A549 (cell line): ENCODE data around the gene CCNE1. TPM values are rescaled to one million over a fixed set of nuclear protein-coding genes. Genes with fewer than 3 reads are reported as not detected.
A peak's percentile ranks its signal among the peaks of the same experiment; 100 is the strongest.

Experiments
- ATAC-seq, 2 experiments: fragments of 200-7000 bp in 1 of 2; fragments of >200 bp in 1 of 2; cut with Nextera tagmentation in 1 of 2; cut with Tn5 transposase in 1 of 2; 3 replicates each; pipeline versions ENCODE4 v1.8.0 to v1.9.1; 2018 to 2020; ENCODE audit warnings: mild to moderate bottlenecking in 1 of 2, moderate library complexity in 1 of 2
- CTCF ChIA-PET: fragments of 300-600 bp; sonication (Branson Sonifier 250); formaldehyde crosslinking; extraction: SDS; loops from one replicate; lab custom pipeline; 2021; ENCODE audit warnings: antibody characterized with exemption, inconsistent platforms; lab: Yijun Ruan, JAX
- POLR2A ChIA-PET: fragments of 350-600 bp; formaldehyde crosslinking; extraction: SDS; loops from one replicate; lab custom pipeline; 2021; ENCODE audit warnings: antibody characterized with exemption, inconsistent platforms; lab: Yijun Ruan, JAX
- DNase-seq, 2 experiments: peaks; one replicate each; pipeline versions ENCODE4 v3.0.0 to v3.0.0-alpha.2; 2011 to 2016; ENCODE audit warnings: low read depth in 1 of 2, low spot score in 1 of 2
- FAIRE-seq: peaks from 2 replicates; lab custom pipeline; 2011; peaks lifted over from hg19 to GRCh38; lab: Jason Lieb, UNC
- H3K27ac ChIP-seq, 2 experiments: fragments of >200 bp; sonication (Bioruptor Twin); formaldehyde crosslinking; 3 replicates each; pipeline ENCODE4 v1.5.1; 2016 to 2017
- H3K4me1 ChIP-seq: fragments of >200 bp; sonication (Bioruptor Twin); formaldehyde crosslinking; 3 replicates; pipeline ENCODE4 v1.6.1; 2016
- H3K4me2 ChIP-seq: fragments of >200 bp; sonication (Bioruptor Twin); formaldehyde crosslinking; 3 replicates; pipeline ENCODE4 v1.6.1; 2016
- H3K4me3 ChIP-seq: fragments of >200 bp; sonication (Bioruptor Twin); formaldehyde crosslinking; 3 replicates; pipeline ENCODE4 v1.5.1; 2016
- H3K9me3 ChIP-seq: fragments of >200 bp; sonication (Bioruptor Twin); formaldehyde crosslinking; 3 replicates; pipeline ENCODE4 v1.6.1; 2016
- CBX2 ChIP-seq: fragments of 200-600 bp; sonication (generic); IDR thresholded peaks from 2 replicates; pipeline ENCODE4 v1.6.1; 2016; ENCODE audit warnings: low read depth, mild to moderate bottlenecking, borderline replicate concordance
- E2F6 ChIP-seq: IDR thresholded peaks from 2 replicates; pipeline ENCODE4 v1.6.1; 2012; ENCODE audit warnings: low read depth, borderline replicate concordance
- EHMT2 ChIP-seq: fragments of 200-600 bp; sonication (generic); IDR thresholded peaks from 2 replicates; pipeline ENCODE4 v1.6.1; 2016; ENCODE audit warnings: antibody characterized with exemption, low read depth, mild to moderate bottlenecking, moderate library complexity
- GATA3 ChIP-seq: IDR thresholded peaks from 2 replicates; pipeline ENCODE4 v1.6.1; 2012; ENCODE audit warnings: borderline replicate concordance
- HEYL ChIP-seq: fragments of 250-450 bp; sonication (Bioruptor Pico); IDR thresholded peaks from 2 replicates; pipeline ENCODE4 v1.8.0; 2021; ENCODE audit warnings: mild to moderate bottlenecking, moderate library complexity
- HMGXB4 ChIP-seq: fragments of 250-450 bp; sonication (Bioruptor Pico); IDR thresholded peaks from 2 replicates; pipeline ENCODE4 v1.5.0; 2021; ENCODE audit warnings: mild to moderate bottlenecking, moderate library complexity, borderline replicate concordance
- KDM1A ChIP-seq: fragments of 200-600 bp; sonication (generic); IDR thresholded peaks from 2 replicates; pipeline ENCODE4 v1.6.1; 2016; ENCODE audit warnings: low read depth, mild to moderate bottlenecking
- MAX ChIP-seq: IDR thresholded peaks from 2 replicates; pipeline ENCODE4 v1.6.1; 2012
- MYC ChIP-seq: IDR thresholded peaks from 2 replicates; pipeline ENCODE4 v1.6.1; 2012; ENCODE audit warnings: mild to moderate bottlenecking, inconsistent platforms, low read length, improper control_type of control experiment, borderline replicate concordance
- POLR2A ChIP-seq: IDR thresholded peaks from 2 replicates; pipeline ENCODE4 v1.6.1; 2012; ENCODE audit warnings: mild to moderate bottlenecking, low read length
- RAD21 ChIP-seq, 2 experiments: fragments of >200 bp in 1 of 2; sonication (Bioruptor Twin) in 1 of 2; formaldehyde crosslinking in 1 of 2; IDR thresholded peaks in 1 of 2; conservative IDR thresholded peaks in 1 of 2; 2 replicates in 1 of 2; 3 replicates in 1 of 2; pipeline ENCODE4 v1.6.1; 2012 to 2018; ENCODE audit warnings: inconsistent platforms in 1 of 2
- RARB ChIP-seq: fragments of 250-450 bp; sonication (Bioruptor Pico); IDR thresholded peaks from 2 replicates; pipeline ENCODE4 v1.8.0; 2021; ENCODE audit warnings: mild to moderate bottlenecking, moderate library complexity
- RCOR1 ChIP-seq: fragments of 150-350 bp; IDR thresholded peaks from 2 replicates; pipeline ENCODE4 v1.6.1; 2014; ENCODE audit warnings: antibody characterized with exemption, low read length, low read depth
- REST ChIP-seq: fragments of 200-600 bp; sonication (generic); IDR thresholded peaks from 2 replicates; pipeline ENCODE4 v1.6.1; 2016; ENCODE audit warnings: antibody characterized with exemption, mild to moderate bottlenecking, moderate library complexity
- SMC3 ChIP-seq: fragments of >200 bp; sonication (Bioruptor Twin); formaldehyde crosslinking; IDR thresholded peaks from 3 replicates; pipeline ENCODE4 v1.6.1; 2018; ENCODE audit warnings: inconsistent platforms
- TP53 ChIP-seq: fragments of 250-450 bp; sonication (Bioruptor Pico); IDR thresholded peaks from 2 replicates; pipeline ENCODE4 v1.5.0; 2021; ENCODE audit warnings: mild to moderate bottlenecking, moderate library complexity
- ZC3H11A ChIP-seq: fragments of 450-650 bp; IDR thresholded peaks from 2 replicates; pipeline ENCODE4 v1.6.1; 2014; ENCODE audit warnings: antibody characterized with exemption, mild to moderate bottlenecking
- ZNF302 ChIP-seq: fragments of 250-450 bp; sonication (Bioruptor Pico); IDR thresholded peaks from 2 replicates; pipeline ENCODE4 v1.9.0; 2021; ENCODE audit warnings: inconsistent platforms, mild to moderate bottlenecking, moderate library complexity
- WGBS: methylation state at CpG from one replicate; pipeline ENCODE4 v1.1.6; 2017; ENCODE audit errors: missing lambda C conversion rate; 5-methylcytosine and 5-hydroxymethylcytosine counted together
- polyA plus RNA-seq, 4 experiments: library from polyadenylated mRNA; depleted of rRNA in 3 of 4; stranded (reverse); fragments of >200 nt; fragmentation: RNase III in 1 of 4; extraction: RNeasy Plus Mini Kit Qiagen cat#74134 plus additional on column Dnase treatment in 1 of 4; gene quantifications; 2 replicates in 3 of 4; 3 replicates in 1 of 4; pipeline ENCODE4 v1.2.3, GENCODE V29; 2011 to 2017

Gene CCNE1
- polyA plus RNA-seq, 2 of the 4 experiments (the other 2 are of a cell fraction), result 18.3 to 25.2 TPM

- TF ChIP-seq RCOR1 (no peak), REST (no peak), SMC3 (no peak), TP53 (CRISPR knock-in tag) (no peak), E2F6 (no peak), RARB (CRISPR knock-in tag) (no peak), HMGXB4 (CRISPR knock-in tag) (no peak), CBX2 (no peak), RAD21 (conservative IDR thresholded peaks at IDR 0.05 in 1 of 2, IDR thresholded peaks at IDR 0.05 in 1 of 2) (no peak)
- TF ChIP-seq, all 56 proteins: peak for 0
- CTCF ChIA-PET, result interaction anchor here (1.0 to 5.0 kb wide), 8 partner anchors 37 to 858 kb away, joined by 3 to 31 read pairs (median 6); no protein-coding TSS in a partner anchor
- Histone ChIP-seq H3K4me1 (peaks cover 19% of the 10 kb centered on the region), H3K4me2 (no peak overlapping the region), H3K4me3 (no peak overlapping the region), H3K27ac (no peak overlapping the region), H3K9me3 (no peaks in the 10 kb centered on the region)
- FAIRE-seq (no peak), ATAC-seq (no peak), DNase-seq (no peak)
- 94% methylated on average over 8 of the region's 8 CpGs for WGBS
- POLR2A ChIA-PET, result no interaction called here
These were observed 3.9 kb upstream of the CCNE1 start for GRCh38 chr19:29807870-29808405.

- peak; percentile 96 for FAIRE-seq
- ATAC-seq, result no peak
- H3K4me1 ChIP-seq, result peaks cover 21% of the 10 kb centered on the region
- no peak for TF ChIP-seq POLR2A
- TF ChIP-seq HEYL (CRISPR knock-in tag), result no peak
- no peak for TF ChIP-seq GATA3
- TF ChIP-seq ZNF302, result no peak
- TF ChIP-seq MAX, result no peak
- no peak for TF ChIP-seq MYC
- no peak for TF ChIP-seq EHMT2
- no peak for TF ChIP-seq ZC3H11A
- TF ChIP-seq KDM1A, result no peak
- TF ChIP-seq, all 56 proteins: peak for 0
- 89% methylated on average over 3 of the region's 3 CpGs for WGBS
- CTCF ChIA-PET, result interaction anchor here (1.0 to 5.0 kb wide), 9 partner anchors 10 to 93 kb away, joined by 4 to 31 read pairs (median 6); no protein-coding TSS in a partner anchor
- Histone ChIP-seq H3K27ac (peak overlapping the region in 1 of 2 experiments; percentile 90; a peak in 3 of 6 replicates), H3K4me2 (peak overlapping the region; percentile 90; the same call in 2 of the 3 replicates), H3K4me3 (no peak overlapping the region), H3K9me3 (no peaks in the 10 kb centered on the region)
- POLR2A ChIA-PET, result interaction anchor here (1.2 kb wide), 1 partner anchor 35 kb away, joined by 3 read pairs; no protein-coding TSS in a partner anchor
- no peak for DNase-seq
These were observed 1.8 kb upstream of the CCNE1 start for GRCh38 chr19:29809795-29810503.
